ENCODE results near the gene CREB5.
"Not testable (repeated sequence)": the region's sequence is repeated elsewhere in the genome, so short reads cannot be mapped to it uniquely, and the experiment has no call there.

The CREB5 gene

DNA sequence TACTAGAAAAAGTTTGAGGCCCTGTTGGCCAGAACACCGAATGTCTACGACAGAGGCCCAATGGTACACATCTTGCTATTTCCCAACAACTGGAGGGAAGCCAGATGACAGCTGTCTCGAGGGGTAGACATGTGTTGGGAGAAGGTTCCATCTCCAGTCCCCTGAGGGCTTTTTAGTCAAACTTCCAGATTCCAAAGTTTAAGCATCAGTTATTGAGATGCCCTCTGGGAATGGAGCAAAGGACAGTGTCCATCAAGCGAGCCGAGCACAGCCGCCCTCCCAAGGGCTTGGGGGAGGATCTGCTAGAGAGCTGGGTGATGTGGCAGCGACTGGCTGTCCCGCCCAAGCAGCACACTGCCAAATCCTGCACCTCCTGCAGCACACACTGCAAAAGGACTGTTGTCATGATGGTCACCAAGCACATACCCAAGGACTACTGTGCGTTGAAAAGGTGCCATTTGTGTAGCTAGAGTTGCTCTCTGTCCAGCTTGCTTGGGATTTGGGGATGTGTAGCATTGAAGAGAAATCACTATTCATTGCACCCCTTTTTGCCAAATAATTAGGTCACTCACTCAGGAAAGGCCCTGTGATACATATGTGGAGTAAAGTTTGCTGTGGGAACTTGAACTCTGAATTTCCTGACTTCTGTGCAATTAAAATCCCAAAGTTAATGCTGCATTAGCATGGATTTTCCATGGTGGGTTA lies 381.2 kb downstream of the CREB5 start:
- FAIRE-seq = no peak

DNA sequence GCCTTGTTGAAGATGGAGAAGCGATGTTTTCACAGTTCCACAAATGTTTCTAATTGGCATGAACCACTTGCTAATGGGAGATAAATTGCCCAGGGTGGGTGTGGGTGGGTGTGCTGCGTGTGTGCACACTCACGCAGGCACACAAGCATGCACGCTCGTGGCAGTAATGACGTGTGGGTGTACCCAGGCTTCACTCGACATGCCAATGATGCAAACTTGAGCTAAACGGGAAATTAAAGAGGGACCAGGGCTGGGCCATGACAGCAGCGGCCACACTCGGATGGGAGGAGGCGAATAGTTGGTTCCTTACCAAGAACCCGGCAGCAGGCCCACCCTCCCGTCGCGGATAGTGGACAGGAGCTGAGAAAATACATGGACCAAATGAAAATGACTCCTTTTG lies 386.0 kb downstream of the CREB5 start:
- no peak for FAIRE-seq

DNA sequence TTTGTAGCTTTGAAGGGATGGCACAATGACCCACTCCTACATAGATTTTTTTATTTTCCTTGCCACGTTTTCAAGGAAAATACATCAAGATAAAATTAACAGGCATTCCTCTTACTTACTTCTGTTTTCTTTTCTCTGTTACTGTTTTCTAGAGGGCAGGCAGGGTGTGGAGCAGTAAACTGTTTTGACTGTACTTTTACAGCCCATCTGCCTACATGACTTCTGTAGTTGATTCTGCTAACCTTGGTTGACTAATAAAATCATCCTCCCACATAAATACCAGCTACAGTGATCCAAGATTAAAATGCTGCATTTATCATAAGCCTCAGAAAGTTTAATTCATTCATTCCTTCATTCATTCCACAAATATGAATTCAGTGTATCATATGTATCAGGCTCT lies 387.3 kb downstream of the CREB5 start:
- FAIRE-seq = no peak

DNA sequence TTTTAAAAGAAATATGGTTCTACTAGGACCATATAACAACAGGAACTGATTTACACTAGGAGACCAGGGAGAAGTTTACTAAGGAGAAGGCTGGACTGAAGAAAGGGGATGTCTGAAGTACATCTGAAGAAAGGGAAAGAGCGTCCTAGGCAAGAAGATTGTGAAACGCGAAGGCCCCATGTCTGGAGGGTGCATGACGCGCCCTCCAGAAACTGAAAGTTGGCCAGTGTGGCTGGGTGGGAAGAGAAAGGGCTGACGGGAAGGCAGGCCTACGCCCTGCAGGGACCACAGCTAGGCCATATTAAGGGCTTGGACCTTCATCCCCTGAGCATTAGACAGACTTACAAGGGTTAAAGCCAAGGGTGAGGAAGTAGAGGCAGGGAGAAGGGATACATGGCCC lies 387.8 kb downstream of the CREB5 start:
- FAIRE-seq = no peak

DNA sequence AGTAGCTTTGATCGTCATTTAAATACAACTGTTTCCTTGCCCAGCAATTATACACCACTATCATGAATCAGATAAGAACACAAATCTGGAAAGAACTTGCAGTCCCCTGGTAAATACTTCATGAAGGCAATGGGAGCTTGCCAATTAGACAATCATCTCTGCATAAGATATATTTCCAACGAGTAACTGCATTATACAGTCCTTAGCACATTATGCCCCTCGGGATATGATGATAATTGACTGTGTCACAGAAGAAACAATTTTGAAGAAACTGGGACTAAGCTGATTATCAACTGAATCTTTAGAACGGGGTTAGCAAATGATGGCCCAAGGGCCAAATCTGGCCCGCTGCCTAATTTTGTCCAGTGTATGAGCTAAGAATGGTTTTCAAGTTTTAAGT lies 390.1 kb downstream of the CREB5 start:
- no peak for FAIRE-seq

DNA sequence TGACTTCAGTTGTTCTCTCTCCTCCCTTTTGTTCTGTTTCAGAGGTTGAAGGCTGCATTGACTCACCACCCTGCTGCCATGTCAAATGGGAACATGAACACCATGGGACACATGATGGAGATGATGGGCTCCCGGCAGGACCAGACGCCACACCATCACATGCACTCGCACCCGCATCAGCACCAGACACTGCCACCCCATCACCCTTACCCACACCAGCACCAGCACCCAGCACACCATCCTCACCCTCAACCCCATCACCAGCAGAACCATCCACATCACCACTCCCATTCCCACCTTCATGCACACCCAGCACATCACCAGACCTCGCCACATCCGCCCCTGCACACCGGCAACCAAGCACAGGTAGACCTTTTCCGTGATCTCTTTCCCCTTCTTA lies 391.8 kb downstream of the CREB5 start:
- no peak for FAIRE-seq

DNA sequence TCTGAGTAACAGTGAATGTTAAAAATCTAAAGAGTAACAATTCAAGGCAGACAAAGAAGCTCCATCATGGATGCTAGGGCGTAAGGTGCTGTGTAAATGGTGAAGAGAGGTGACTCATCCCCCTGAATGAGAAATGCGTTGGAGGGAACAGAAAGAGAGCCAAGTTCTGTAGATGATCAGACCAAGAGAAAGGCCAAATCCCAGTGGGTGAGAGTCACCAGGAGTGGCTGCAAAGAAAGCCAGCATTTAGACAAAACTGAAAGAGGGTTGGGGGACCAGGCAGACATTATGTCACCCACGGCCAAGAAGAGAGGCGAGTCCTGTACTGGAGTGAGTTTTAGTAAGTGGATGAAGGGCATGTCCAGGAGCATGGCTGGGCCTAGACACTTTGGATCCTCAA lies 392.7 kb downstream of the CREB5 start:
- FAIRE-seq = no peak

DNA sequence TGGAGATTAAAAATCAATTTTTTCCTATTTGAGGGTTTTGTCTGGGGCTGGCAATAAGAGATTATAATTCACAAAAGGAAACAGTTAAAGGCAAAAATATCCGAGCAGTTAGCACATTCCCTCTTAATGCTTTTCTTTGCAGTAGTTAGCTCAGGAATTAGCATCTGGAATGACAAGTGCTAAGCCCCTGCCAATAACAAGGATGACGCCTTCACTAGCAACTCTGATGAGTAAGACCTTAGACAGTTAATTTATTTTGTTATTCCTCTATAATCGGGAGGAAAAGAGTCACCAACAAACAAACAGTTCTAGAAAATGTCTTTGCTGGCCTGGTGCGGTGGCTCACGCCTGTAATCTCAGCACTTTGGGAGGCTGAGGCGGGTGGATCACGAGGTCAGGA lies 394.5 kb downstream of the CREB5 start:
- FAIRE-seq = no peak

DNA sequence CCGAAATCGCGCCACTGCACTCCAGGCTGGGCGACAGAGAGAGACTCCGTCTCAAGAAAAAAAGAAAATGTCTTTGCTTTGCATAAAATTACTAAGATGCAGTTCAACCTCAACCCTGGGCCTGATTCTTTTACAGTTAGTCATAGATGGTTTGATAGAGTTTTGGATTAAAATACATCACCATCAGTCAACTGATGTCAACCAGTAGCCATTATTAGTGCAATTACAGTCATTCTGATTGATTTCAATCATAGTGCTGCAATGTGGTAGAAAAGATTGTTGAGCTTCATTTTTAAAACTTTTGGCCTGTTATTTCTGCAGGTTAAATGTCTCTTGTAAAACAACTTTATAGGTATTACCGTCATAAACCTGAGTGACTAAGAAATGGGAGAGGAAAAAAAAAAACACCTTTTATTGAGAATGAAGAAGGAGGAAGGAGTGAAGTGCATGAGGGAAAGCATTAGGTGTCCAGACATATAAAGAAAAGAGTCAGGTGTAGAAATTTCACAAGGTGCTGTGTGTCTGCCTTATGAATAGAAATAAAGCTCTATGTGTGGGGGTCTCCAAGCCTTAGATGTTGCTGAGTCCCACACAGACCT lies 395.2 kb downstream of the CREB5 start:
- FAIRE-seq = no peak

DNA sequence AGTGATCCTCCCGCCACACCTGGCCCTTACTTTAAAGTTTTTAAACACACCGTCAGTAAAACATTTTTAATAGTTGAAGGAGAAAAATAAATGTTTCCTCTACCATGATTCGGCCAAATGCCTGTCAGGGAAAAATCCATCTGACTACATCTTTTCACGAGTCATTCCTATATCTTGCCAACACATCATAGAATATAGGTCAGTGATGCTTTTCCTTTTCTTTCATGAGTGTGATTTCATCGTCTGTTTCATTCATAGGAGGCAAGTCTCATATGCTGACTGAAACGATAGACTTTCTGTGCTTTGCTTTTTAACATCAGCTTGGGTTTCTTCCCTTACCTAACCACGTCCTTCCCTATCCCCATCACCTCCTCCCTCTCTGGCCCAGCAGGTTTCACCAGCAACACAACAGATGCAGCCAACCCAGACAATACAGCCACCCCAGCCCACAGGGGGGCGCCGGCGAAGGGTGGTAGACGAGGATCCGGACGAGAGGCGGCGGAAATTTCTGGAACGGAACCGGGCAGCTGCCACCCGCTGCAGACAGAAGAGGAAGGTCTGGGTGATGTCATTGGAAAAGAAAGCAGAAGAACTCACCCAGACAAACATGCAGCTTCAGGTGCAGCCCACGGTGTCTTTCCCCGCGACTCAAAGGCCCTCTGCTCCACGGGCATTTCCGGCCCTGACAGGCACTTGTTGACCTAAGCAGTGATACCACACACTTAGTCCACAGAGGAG lies 396.6 kb downstream of the CREB5 start:
- FAIRE-seq = no peak

DNA sequence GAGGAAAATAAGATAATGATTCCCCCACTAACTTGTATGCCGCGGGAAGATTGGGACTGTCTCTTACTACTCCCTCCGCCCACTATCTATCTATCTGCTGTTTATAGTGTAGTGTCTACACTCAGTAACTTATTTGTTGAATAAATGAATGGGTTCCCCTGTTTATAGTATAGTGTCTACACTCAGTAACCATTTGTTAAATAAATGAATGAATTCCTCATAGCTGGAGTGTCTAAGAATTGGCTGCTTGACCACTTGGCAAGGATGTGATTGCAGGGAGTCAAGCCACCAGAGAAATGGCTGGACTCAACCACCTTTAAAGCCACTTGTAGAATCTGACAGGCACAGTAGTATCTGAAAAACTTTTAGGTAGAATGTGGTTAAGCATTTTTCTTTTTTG lies 398.7 kb downstream of the CREB5 start:
- FAIRE-seq = no peak

DNA sequence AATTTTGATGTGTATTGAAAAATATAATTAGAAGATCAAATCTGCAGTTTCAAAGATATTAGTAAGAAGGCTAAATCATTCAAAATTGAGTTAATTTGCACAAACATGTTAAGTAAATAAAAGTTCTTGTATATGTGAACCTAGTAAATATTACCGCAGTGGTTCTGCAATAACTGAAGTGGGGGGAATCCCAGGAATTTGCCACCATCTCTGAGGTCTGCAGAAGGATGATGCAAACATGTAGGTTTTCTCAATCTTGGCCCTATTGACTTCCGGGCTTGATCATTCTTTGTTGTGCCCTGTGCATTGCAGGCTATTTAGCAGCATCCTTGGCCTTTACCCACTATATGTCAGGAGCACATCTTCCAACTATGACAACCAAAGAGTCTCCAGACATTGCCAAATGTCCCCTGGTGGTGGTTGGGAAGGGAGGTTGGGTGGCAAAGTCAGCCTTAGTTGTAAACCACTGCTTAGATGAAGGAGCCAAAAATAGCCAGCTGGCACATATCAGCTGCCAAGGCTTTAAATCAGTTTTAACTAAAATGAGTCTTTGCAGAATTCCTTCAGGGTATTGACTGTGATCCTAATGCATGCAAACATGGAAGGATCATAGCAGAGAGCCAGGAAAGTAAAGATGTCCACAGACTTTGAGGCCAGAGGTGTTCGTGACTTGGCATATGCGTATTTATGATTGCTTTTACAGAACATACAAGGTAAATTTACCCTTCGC lies 399.5 kb downstream of the CREB5 start:
- no peak for FAIRE-seq

DNA sequence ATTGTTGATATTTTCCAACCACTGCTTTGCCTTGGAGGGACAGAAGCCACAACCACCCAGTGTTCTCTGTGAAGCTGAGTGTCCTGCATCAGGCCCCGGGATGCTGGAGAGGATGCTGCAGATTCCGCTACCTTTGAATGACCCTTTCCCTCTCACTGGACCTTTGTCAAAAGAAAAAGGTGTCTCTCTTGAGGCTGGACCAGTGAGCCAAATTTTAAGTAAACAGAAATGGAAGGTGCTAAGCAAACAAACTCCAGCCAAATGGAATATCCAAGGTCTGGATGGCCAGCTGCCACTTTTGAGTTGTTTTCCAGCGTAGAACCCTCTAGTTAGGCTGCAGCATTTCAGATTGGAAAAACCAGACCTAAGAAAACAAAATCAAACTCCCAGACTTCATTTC lies 400.3 kb downstream of the CREB5 start:
- FAIRE-seq = no peak

DNA sequence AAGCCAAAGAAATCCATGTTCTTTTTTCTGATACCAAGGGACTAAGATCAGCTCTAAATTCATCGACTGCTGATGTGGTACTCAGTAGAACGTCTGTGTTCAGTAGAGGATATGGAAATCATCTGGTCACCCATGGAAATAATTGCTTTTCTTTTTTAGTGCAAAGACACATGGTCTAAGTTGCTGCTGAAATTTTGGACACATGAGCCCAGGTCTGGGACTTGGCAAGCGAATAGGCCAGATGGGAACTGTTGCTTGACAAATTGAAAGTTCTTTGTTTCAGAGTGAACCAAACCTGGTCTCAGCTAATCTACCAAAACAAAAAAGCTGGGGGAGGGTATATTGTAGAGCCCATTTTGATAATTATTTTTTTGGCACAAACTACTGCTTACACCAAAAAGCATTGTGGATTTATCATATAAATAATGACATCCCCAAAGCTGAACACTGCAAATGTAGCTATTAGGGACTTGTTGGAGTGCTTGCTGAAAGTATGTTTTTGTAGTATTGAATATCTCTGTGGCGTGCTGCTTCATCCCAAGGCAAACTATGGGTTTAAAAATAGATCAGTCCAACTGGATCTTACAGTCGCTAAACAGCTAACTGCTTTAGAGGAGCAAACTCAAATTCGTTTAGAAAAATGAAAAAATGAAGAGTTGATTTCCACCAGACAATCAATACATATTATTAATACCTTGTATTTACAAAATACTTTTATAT lies 401.1 kb downstream of the CREB5 start:
- FAIRE-seq = no peak

DNA sequence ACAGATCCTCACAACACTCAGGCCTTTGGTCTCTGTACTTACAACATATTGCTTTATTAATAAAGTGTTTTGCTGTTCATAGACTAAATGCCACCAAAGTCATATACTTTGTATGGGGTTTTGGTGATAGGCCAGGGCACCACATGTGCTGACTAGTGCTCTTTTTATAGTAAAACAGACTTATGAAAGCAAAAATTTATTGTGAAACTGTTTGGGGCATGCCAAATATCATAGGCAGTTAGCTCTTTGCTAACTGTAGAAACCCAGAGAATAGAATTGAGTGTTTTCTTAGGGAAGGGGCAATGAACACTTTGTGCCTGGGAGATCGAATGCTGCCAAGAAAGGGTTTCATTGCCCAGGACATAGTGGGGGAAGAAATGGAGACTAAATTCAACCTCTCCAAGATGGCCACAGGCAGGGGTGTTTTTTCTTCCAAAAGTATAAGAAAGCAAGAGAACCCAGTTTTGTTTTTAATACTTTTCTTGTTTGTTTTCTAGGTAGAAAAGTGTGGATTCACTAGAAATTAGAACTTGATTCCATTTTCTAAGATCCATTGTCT lies 403.1 kb downstream of the CREB5 start:
- FAIRE-seq = no peak

DNA sequence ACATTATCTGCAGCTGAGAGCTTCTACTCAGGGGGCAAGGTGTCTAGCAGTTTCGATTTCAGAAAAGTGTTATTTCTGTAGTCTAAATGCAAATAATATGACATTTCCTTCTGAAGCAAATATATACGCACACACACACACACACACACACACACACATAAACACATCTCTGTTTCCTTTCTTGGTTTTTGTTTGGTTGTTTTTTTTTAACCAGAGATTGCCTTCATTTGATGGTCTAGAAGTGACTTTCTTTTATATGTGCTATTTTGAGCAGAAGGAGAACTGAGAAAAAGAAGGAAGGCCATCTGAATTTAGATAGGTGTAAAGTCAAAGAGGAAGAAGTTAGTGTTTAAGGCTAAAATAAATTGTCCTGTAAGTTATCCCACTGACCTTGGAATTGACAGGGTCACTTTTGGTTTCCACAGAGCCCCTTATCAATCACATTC lies 403.6 kb downstream of the CREB5 start:
- FAIRE-seq = no peak

DNA sequence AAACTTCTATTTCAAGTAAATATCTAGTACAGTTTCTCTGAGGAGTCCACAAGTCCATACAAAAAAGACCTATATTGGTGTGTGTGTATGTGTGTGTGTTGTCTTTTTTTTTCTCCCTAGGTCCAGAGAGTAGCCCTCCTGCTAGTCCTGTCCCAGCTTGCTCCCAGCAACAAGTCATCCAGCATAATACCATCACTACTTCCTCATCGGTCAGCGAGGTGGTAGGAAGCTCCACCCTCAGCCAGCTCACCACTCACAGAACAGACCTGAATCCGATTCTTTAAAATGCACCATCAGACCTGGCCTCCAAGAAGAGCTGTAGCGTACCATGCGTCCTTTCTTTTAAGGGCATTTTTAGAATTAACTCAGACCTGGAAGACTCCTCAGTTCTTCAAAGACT lies 406.7 kb downstream of the CREB5 start:
- FAIRE-seq = no peak

DNA sequence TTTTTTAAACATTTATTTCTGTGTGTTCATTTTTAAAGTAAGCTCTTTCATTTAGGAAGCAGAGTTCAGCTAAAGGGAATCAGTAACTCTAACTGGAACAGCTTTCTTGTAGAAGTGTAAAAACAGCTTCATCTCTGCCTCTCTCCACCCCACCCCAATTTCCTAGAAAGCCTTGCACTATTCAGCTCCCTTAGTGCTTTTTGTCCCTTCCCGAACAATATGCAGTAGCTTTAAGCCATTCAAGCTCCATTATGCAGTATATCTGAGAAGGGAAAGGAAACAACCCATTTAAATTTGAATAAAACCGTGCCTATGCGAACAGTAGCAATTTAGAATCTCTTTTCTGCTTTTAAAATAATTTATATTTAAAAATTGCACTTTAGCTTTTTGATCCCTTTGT lies 411.3 kb downstream of the CREB5 start:
- FAIRE-seq = no peak

DNA sequence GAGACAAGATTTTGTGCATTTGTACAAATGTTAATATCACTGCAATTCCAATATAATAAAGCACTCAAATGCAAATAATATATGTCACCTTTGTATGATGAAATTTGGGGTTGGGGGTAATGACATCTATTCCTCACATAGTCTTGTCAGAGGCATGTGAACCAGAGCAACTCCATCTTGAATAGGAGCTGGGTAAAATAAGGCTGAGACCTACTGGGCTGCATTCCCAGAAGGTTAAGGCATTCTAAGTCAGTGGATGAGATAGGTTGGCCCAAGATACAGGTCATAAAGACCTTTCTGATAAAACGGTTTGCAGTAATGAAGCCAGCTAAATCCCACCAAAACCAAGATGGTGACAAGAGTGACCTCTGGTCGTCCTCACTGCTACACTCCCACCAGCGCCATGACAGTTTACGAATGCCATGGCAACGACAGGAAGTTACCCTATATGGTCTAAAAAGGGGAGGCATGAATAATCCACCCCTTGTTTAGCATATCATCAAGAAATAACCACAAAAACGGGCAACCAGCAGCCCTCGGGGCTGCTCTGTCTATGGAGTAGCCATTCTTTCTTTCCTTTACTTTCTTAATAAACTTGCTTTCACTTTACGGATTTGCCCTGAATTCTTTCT lies 413.6 kb downstream of the CREB5 start:
- not testable (repeated sequence) for FAIRE-seq

DNA sequence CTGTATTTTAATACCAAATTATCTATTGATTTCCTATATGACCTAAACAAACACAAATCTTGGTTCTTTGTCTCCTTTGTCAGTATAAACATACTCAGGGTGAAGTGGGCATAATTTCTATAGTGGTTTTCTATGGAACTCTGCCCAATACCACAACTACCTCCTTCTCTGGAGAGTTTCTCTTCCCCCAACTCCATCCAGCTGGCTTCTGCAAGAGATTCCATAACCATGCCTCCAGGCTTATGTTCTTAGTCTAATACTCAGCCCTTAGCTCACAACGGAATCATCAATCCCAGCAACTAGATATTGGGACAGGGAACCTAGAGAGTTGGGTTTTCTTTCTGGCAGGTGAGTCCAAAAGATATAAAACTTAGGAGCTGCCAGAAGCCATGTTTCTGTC lies 418.5 kb downstream of the CREB5 start:
- no peak for FAIRE-seq

DNA sequence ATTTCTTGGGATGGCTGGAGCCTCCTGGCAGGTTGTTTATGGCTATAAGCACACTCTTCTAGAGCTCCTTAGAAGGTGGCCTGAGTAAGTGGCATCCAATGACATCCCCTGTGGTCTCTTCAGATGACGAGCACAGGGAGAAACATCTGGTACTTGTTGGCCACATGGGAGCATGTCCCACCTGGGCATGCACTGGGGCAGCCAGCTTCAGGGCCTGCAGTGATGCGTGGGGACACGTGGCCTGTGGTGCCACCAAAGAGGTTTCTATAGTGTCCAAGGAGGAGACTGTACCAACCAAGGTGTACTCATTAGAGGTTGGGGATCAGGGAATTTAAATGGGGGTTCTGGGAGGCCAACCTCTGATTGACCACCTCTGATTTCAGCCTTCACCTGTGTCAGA lies 420.4 kb downstream of the CREB5 start:
- FAIRE-seq = no peak

DNA sequence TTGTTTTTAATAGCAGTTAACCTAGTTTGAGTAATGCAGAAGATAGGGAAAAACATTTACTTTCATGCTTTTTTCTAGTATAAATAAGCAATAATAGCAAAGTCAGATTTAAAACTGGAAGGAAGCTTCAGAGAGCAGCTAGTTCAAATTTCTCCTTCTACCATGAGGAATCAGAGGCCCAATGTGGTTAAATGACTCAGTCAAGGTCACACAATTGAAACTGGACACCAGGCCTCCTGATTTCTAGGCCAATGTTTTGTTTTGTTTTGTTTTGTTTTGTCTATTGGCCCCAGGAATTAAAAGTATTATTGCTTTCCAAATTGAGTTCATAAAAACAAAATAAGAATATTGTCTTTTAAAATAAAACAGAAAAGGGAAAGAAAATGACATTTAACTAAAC lies 423.5 kb downstream of the CREB5 start:
- no peak for FAIRE-seq

Data from colon (tissue), 2 donors.